CD4-positive, alpha-beta T cell treated with Interleukin-4 for 4 hours (primary cell): ENCODE data around the gene ID3.
"Not testable (repeated sequence)": the region's sequence is repeated elsewhere in the genome, so short reads cannot be mapped to it uniquely, and the experiment has no call there.

Experiments
- DNase-seq: peaks from one replicate; pipeline ENCODE4 v3.0.0-alpha.2; 2020

The ID3 gene

GRCh38 chr1:23588749-23589548 is 29.6 kb upstream of the ID3 start:
- DNase-seq = no peak

GRCh38 chr1:23585321-23586022 is 26.2 kb upstream of the ID3 start:
- no peak for DNase-seq

GRCh38 chr1:23583727-23584126 is 24.4 kb upstream of the ID3 start:
- DNase-seq = not testable (repeated sequence)

GRCh38 chr1:23582820-23583219 is 23.5 kb upstream of the ID3 start:
- no peak for DNase-seq

GRCh38 chr1:23581219-23581618 is 21.9 kb upstream of the ID3 start:
- no peak for DNase-seq

- no peak for DNase-seq
Observed at GRCh38 chr1:23578997-23579363, 19.7 kb upstream of the ID3 start.

- DNase-seq = no peak
Observed at GRCh38 chr1:23578311-23578996, 19.2 kb upstream of the ID3 start.

- peak; percentile 46 for DNase-seq
Observed at GRCh38 chr1:23577056-23578004, 18.0 kb upstream of the ID3 start.

GRCh38 chr1:23576338-23577055 is 17.2 kb upstream of the ID3 start:
- DNase-seq = no peak

GRCh38 chr1:23575226-23575810 is 16.0 kb upstream of the ID3 start:
- DNase-seq = no peak

GRCh38 chr1:23574265-23574754 is 15.0 kb upstream of the ID3 start:
- no peak for DNase-seq

- no peak for DNase-seq
Observed at GRCh38 chr1:23573574-23574182, 14.4 kb upstream of the ID3 start.

GRCh38 chr1:23571465-23571864 is 12.2 kb upstream of the ID3 start:
- no peak for DNase-seq

GRCh38 chr1:23570001-23570691 is 10.8 kb upstream of the ID3 start:
- DNase-seq = no peak

- no peak for DNase-seq
Observed at GRCh38 chr1:23568608-23569383, 9.5 kb upstream of the ID3 start.

GRCh38 chr1:23567996-23568607 is 8.8 kb upstream of the ID3 start:
- no peak for DNase-seq

- no peak for DNase-seq
Observed at GRCh38 chr1:23567629-23567995, 8.3 kb upstream of the ID3 start.

GRCh38 chr1:23566304-23566703 is 7.0 kb upstream of the ID3 start:
- DNase-seq = no peak

GRCh38 chr1:23565776-23566175 is 6.5 kb upstream of the ID3 start:
- no peak for DNase-seq
